ENCODE data around the gene RNU1-2.
"Not testable (repeated sequence)": the region's sequence is repeated elsewhere in the genome, so short reads cannot be mapped to it uniquely, and the experiment has no call there.

RNU1-2 gene

DNA sequence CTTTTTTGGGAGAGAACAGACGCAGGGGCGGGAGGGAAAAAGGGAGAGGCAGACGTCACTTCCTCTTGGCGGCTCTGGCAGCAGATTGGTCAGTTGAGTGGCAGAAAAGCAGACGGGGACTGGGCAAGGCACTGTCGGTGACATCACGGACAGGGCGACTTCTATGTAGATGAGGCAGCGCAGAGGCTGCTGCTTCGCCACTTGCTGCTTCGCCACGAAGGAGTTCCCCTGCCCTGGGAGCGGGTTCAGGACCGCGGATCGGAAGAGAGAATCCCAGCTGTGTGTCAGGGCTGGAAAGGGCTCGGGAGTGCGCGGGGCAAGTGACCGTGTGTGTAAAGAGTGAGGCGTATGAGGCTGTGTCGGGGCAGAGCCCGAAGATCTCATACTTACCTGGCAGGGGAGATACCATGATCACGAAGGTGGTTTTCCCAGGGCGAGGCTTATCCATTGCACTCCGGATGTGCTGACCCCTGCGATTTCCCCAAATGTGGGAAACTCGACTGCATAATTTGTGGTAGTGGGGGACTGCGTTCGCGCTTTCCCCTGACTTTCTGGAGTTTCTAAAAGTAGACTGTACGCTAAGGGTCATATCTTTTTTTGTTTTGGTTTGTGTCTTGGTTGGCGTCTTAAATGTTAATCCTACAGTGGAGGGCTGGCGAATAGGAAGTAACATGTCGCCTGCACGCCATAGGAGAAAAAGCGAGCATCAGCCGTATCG, at the start of gene RNU1-2:
RNU1-2 (plus strand) TSS at position 383 of the 718 bp plus-strand sequence.
- CTCF ChIA-PET: interaction anchor here (1.2 kb wide), 1 partner anchor 9 kb away, joined by 3 read pairs; no protein-coding TSS in a partner anchor
- POLR2A ChIA-PET (ENCODE audit: low non-redundant PET): interaction anchor here (1.0 kb wide), 1 partner anchor 9 kb away, joined by 3 read pairs; no protein-coding TSS in a partner anchor
- peak within 1 kb of the TSS; percentile 85 for H3K27ac ChIP-seq
- peak; percentile 87 for DNase-seq (ENCODE audit: low spot score)

DNA sequence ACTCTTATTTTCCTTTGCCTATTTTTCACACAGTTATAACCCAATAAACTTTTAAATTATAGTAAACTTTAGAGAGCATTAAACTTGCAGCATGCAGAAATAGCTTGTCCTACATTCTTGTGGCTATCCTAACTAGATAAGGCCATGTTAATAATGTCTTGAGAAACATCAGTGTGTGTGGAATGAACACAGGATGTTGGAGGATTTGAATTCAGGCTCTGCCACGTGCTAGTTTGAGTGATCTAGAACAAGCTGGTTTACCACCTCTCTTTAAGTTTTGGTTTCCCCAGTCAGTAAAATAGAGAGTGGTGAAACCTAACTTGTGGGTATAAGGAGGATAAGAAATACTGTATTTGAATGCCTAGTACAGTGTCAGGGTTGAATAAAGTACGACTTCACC, 39.6 kb upstream of the RNU1-2 start:
- POLR2A ChIA-PET (ENCODE audit: low non-redundant PET); H3K27ac ChIP-seq; CTCF ChIA-PET; DNase-seq (ENCODE audit: low spot score): not testable (repeated sequence)

DNA sequence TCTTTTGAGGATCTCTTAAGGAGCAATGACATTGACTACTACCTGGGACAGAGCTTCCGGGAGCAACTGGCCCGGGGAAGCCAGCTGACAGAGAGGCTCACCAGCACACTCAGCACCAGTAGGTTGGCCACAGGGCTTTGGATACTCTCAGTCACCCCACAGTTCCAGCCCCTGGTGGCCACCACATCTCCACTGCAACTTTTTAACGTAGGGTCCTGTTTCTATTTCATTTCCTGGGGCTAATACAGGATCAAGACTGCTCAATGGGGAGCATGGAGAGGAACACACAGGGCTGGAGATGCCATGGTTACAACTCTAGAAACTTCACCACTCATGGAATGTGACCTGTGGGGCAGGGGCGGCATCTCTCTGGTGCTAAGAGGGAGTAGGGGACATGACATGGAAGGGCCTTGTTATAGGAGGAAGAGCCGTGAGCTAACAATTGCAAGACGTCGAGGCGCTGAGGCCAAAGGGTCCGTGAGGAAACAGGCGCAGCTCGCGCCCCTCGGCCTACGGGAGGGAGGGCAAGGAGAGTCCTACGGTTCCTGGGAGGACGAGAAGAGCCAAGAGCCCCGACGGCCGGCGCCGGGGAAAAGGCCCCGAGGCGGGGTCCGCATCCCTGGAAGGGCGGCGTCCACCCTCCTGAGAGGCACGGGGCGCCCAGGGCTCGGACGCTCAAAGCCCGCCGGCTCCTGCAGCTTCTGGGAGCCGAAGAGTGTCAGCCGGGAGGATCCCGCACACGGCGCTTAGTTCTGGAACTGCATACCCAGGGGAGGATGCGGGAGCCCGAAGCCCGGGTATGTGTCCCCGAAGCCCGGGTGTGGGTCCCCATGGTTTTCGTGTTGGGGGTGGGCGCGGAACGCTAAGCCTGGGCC, 36.4 kb upstream of the RNU1-2 start:
- H3K27ac ChIP-seq; DNase-seq (ENCODE audit: low spot score); POLR2A ChIA-PET (ENCODE audit: low non-redundant PET); CTCF ChIA-PET: not testable (repeated sequence)

DNA sequence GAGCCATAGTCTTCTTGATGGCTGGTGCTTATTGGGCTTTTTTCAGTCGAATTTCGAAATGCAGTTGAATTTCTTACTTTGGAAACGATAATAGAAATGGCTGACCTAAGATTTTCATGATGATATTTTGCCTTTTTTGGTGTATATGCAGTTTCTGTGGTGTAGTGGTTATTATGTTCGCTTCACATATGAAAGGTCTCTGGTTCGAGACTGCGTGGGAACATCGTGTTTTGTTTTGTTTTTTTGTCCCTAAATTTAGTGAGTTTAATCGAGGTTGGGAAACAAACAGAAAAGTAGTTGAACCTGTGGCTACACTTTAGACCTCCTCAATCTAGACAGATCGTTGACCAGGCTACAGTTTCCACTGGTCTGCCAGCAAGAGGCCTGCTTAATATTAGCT, 35.7 kb upstream of the RNU1-2 start:
- CTCF ChIA-PET; DNase-seq (ENCODE audit: low spot score); H3K27ac ChIP-seq; POLR2A ChIA-PET (ENCODE audit: low non-redundant PET): not testable (repeated sequence)

- POLR2A ChIA-PET (ENCODE audit: low non-redundant PET); CTCF ChIA-PET; DNase-seq (ENCODE audit: low spot score); H3K27ac ChIP-seq: not testable (repeated sequence)
Observed at GRCh38 chr1:16861832-16862245, 33.9 kb upstream of the RNU1-2 start.

- H3K27ac ChIP-seq; CTCF ChIA-PET; POLR2A ChIA-PET (ENCODE audit: low non-redundant PET); DNase-seq (ENCODE audit: low spot score): not testable (repeated sequence)
Observed at GRCh38 chr1:16862415-16862814, 33.4 kb upstream of the RNU1-2 start.

GRCh38 chr1:16863024-16863423, 32.8 kb upstream of the RNU1-2 start:
- DNase-seq (ENCODE audit: low spot score); H3K27ac ChIP-seq; POLR2A ChIA-PET (ENCODE audit: low non-redundant PET); CTCF ChIA-PET: not testable (repeated sequence)

DNA sequence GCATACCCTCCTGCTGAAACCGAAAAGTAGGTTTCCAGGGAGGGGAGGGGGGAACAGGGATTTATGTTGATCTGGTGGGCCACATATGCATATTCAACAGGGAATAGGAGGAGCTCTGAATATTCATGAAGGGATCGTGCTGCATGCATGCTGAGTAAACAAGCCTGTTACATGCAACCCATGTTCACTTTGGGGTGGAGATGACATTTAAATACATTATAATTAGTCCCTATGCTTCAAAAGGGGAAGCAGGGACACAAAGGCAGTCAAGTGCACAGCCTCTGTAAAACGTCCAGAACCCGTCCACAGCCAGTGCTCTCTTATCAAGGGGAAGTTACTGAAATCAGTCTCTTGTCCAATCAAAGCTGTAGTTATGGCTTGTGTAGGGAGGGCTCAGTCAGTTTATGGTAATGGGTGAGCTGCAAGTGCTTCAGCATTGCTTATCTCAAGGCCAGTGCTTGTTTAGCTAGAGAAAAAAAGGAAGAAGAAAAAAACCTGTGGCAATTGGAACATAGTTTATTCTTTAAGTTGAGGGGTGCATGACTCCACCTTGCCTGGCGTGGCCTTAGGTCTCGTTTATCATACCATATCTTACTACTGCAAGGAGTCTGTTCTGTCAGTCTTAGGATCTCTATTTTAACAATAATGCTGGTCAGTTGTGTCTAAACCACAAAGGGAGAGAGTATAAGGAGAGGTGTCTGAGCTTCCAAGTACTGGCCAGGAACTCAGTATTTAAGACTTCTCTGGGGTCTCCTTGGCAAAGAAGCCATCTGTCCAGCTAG, 28.7 kb upstream of the RNU1-2 start:
- DNase-seq (ENCODE audit: low spot score); CTCF ChIA-PET; POLR2A ChIA-PET (ENCODE audit: low non-redundant PET); H3K27ac ChIP-seq: not testable (repeated sequence)

GRCh38 chr1:16868787-16869186, 27.0 kb upstream of the RNU1-2 start:
- POLR2A ChIA-PET (ENCODE audit: low non-redundant PET); CTCF ChIA-PET; DNase-seq (ENCODE audit: low spot score); H3K27ac ChIP-seq: not testable (repeated sequence)

DNA sequence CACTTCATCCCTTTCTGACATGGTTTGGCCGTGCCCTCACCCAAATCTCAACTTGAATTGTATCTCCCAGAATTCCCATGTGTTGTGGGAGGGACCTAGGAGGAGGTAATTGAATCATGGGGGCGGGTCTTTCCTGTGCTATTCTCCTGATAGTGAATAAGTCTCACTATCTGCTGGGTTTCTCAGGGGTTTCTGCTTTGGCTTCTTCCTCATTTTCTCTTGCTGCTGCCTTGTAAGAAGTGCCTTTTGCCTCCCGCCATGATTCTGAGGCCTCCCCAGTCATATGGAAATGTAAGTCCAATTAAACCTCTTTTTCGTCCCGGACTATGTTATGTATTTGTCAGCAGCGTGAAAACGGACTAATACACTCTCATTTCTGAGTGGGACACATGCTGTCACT, 25.8 kb upstream of the RNU1-2 start:
- POLR2A ChIA-PET (ENCODE audit: low non-redundant PET); DNase-seq (ENCODE audit: low spot score); H3K27ac ChIP-seq; CTCF ChIA-PET: not testable (repeated sequence)

DNA sequence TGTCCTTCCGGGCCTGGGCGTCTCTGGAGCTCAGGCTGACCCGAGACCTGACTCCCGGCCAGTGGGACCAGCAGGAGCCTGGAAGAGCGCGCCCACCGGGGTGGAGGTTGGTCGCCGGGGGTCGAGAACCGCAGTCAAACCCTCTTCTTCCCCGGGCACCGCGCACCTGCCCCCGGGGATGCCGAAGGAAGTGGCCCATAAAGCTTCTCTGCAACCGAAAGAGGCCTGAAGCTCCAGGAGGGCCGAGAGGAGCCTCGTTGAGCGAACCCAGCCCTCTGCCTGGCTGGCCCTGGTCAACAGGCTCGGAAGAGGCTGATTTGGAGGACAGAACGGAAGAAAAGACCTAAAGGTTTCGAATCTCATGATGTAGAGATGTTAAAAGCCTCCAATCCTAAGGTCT, 24.6 kb upstream of the RNU1-2 start:
- H3K27ac ChIP-seq; POLR2A ChIA-PET (ENCODE audit: low non-redundant PET); DNase-seq (ENCODE audit: low spot score); CTCF ChIA-PET: not testable (repeated sequence)

GRCh38 chr1:16872152-16873075, 23.4 kb upstream of the RNU1-2 start:
- CTCF ChIA-PET; POLR2A ChIA-PET (ENCODE audit: low non-redundant PET); H3K27ac ChIP-seq: not testable (repeated sequence)
- DNase-seq (ENCODE audit: low spot score): peak; percentile 45

- POLR2A ChIA-PET (ENCODE audit: low non-redundant PET); DNase-seq (ENCODE audit: low spot score); H3K27ac ChIP-seq: not testable (repeated sequence)
- CTCF ChIA-PET: interaction anchor here (1.0 kb wide), 1 partner anchor 174 kb away, joined by 4 read pairs; no protein-coding TSS in a partner anchor
Observed at GRCh38 chr1:16873076-16873879, 22.5 kb upstream of the RNU1-2 start.

- POLR2A ChIA-PET (ENCODE audit: low non-redundant PET); CTCF ChIA-PET; DNase-seq (ENCODE audit: low spot score): not testable (repeated sequence)
Observed at GRCh38 chr1:16874968-16875765, 20.6 kb upstream of the RNU1-2 start.

DNA sequence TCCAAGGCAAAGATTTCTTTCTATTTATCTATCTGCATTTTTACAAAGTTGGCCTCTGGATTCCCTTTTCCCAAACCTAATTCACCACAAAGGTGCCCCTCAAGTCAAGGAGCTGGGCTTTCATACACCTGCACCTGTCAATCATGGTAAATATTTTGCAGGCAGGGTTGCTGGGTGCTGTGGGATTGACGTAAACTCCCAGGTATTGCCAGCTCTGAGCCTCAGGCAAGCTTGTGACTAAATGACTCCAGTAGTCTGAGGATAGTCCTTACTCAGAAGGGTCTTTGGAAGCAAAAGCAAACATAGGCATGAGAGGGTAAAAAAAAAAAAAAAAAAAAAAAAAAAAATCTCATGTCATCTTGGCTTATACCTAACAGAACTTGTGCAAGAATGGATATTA, 14.0 kb upstream of the RNU1-2 start:
- POLR2A ChIA-PET (ENCODE audit: low non-redundant PET); DNase-seq (ENCODE audit: low spot score); H3K27ac ChIP-seq; CTCF ChIA-PET: not testable (repeated sequence)

More at GRCh38 chr1:16874968-16875765, 20.6 kb upstream of the RNU1-2 start:
- not testable (repeated sequence) for H3K27ac ChIP-seq
